Stimulated activated CD8-positive, alpha-beta memory T cell treated with anti-CD3 and anti-CD28 coated beads, Interleukin-4, amount 100 ng/mL, for 1 hour (primary cell): ENCODE measurements around the gene LRRC15.

Source experiments
- DNase-seq, 2 donors: peaks; one replicate each; pipeline ENCODE4 v3.0.0-alpha.2; 2020; ENCODE audit warnings: low read depth in 2 of 2, low spot score in 1 of 2

The LRRC15 gene

DNA sequence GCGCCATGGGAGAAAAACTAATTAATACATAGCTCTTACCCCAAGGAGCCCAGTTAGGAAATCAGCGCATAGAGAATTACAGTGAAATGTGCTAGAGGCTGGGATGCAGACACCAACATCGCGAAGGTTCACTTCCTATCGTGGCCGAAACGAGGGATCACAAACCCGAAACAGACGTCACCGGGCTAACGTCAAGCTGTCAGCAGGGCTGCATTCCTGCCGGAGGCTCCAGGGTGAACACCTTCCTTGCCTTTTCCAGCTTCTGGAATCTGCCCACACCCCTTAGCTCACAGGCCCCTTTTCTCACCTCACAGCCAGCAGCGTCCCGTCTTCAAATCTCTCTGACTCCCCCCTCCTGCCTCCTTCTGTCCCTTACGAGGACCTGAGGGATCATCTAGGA is 16.5 kb upstream of the LRRC15 start:
- no peak for DNase-seq

DNA sequence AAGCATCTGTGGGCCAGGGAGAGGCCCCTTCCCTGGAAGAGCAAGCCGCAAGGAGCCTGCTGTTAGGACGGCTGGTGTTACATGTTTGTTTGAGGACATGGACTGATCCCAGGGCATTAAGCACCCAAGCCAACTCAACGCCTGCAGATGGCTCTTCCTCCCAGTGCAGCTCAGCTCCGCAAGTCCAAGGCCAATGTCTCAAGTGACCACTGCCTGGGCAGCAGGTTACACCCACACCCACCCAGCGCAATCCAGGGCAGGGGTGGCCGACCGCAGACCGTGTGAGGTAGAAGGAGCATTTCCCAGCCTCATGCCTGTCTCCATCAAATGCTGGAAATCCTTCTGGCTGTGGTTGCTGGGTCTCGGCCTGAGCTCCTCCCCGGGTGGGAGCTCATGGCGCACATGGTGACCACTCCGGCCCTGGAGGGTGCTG is 15.0 kb upstream of the LRRC15 start:
- DNase-seq = no peak

DNA sequence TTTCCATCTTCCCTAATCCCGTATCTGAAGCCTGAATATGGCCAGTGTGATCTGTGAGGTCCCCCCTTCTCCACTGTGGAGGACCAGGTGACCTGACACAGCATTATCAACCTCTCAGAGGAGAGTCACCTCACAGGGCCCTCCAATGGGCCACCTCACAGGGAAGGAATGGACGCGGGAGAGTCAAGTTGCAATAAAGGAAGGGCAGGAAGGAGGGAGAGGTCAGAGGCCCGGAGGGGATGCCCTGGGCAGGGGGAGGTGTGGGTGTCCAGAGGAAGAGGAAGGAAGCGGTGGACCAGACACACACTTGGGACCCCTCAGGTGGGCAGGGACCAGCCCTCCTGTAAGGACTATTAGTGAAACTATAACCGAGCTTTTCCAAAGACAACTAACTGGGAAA is 14.6 kb upstream of the LRRC15 start:
- DNase-seq = no peak

DNA sequence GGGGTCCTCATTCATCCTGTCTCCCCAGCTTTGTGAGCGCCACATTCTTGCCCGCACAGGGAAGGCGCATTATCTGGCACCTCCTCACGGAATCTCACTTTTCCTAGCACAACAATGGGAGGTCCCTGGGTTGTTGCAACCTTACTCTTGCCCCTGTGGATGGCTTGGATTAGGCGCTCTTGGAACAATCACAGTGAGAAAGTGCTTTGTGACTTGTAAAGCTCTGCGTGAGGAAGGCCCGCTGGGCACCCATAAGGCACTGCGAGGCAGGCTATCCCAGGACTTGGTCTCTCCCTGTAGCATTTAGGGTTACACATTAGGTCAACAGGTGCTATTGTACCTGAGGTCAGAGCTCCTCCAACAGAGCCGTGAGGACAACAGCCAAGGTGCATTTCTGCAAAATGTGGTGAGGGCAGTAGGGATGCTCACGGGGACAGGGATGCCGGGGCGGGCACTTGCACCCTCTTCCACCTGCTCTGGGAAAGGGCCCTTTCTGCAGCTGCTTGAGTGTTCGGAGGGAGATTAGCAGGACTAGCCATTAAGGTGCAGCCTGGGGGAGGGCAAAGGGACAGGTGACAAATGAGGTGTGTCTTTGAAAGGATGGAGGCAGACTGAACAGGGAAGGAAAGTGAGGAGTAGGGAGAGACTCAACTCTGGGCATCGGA is 13.9 kb upstream of the LRRC15 start:
- DNase-seq = no peak

DNA sequence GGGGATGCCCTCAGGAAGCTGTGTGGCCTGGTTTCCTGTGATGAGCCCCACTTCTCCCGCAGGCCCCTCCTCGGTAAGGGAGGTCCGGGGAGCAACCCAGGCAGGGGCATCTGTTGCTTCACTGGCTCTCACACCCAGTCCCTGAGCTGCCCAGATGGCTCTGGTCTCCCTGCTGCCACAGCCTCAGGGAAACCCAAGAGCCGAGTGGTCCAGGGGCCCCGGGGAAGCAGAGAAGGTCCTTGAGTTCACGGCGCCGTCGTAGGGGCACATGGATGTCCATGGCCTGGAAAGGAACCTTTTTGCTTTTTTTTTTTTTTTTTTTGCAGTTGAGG is 13.3 kb upstream of the LRRC15 start:
- DNase-seq = no peak

DNA sequence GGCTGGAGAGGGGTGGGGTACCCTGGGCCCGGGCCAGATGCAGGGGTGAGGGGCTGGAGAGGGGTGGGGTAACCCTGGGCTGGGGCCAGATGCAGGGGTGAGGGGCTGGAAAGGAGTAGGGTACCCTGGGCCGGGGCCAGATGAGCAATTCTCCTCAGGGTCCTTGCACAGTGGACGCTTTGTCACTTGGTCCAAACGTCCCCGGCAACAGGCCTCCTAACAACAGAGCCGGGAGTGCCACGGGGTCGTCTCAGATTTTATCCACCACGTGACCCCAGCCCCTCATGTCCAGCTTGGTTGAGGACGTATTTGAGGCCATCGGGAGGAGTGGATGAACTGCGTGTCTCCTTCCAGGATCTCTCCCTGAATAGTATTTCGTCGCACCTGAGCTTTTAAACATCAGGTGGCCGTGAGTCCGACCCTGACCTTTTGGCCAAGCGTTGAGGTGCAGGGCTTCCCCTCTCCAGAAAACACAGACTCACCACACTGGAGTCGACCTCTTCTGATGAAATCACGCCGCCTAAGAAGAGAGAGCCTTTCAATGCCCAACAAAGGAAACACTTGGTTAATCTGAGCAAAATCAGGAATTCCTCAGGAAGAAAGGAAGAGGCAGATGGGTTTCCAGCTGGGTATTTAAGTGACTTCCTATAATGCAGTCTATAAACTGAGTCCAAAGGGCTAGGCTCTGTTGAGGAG is 12.8 kb upstream of the LRRC15 start:
- DNase-seq = no peak

DNA sequence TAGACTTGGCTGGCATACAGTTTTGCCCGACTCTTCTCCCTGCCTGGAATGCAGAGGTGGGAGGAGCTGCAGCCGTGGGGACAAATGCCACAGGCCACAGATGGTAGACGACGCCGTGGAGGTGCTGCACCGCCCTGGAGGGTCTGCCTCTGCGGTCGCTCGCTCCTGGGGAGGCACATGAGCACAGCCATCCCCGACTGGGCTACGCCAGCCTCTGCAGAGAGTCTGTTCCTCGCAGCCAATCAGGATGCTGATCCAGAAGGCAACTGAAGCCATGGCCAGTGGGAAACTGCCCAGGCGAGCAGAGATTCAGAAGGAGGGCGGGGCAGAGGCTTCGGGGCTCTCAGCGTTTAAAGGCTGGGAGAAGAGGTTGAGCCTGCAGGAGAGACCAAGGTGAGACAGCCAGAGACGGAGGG is 11.9 kb upstream of the LRRC15 start:
- no peak for DNase-seq

DNA sequence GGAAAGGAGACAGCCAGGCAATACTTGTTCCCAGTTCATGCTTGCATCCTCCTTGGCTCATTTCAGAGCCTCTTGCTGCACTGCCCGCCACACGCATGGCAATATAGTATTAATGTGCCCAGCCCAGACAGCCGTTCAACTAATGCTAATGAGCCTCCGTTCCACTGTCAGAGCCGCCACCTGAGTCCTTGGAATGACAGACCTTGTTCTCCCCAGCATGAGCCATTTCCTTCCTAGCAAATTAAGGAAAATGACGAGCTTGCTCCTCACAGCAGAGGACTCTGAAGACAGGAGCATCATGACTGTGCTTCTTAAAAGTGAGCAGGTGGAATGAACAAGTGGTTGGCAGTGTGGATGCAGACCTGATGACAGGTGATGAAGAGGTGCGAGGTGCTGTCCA is 10.8 kb upstream of the LRRC15 start:
- no peak for DNase-seq

DNA sequence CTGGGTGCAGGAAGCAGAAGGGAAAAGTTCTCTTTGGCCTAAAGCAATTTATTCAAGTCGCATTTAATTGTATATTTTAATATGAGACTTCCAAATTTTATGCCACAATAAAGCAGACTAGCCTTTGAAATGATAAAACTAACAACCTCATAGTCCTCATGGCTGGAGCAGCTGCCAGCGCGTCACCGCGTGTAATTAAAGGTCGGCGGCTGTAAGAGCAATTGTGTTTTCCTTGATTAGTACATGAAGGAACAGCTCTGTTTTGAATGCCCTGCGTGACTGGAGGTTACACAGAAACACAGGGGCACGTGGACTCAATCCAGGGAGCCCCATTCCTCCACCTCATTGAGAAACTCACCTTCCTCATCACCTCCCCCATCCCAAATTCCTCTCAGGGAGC is 10.1 kb upstream of the LRRC15 start:
- DNase-seq = no peak

DNA sequence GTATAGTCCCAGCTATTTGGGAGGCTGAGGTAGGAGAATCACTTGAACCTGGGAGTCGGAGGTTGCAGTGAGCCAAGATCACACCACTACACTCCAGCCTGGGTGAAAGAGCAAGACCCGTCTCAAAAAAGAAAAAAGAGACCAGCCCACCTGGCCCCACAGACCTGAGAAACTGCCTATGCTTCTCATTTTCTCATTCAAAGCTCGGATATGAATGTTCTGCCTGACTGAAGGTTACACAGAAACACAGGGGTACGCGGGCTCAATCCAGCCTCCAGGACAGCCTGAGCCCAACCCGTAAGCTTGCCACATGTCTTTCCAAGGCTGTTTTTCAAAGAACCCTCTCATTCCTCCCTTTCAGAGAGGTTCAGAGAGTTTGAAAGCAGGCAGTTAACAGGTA is 9.7 kb upstream of the LRRC15 start:
- no peak for DNase-seq

DNA sequence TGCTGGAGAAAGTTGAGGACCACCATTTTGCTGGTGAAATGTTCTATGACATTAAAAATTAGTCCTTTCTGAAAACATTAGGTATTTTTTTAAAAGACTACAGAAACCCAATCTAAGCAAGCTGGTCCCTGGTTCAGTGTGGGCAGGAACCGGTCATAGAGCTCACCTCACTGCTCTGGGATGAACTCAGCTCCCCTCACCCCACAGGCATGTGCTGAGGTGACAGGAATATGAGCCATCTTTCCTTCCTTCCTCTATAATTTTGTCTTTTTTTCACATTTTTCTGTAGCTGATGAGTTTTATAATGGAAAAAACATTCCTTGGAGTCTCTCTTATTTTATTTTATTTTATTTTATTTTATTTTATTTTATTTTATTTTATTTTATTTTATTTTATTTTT is 8.2 kb upstream of the LRRC15 start:
- DNase-seq = no peak

DNA sequence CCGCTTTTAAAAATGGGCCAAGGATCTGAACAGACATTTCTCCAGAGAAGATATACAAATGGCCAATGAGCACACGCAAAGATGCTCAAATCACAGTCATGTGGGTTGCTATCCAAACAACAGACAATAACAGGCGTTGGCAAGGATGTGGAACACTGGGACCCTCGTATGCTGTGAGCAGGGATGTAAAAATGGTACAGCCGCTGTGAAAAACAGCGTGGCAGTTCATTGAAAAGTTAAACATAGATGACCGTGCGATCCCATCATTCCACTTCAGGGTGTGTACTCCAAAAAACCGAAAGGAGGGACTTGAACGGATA is 6.7 kb upstream of the LRRC15 start:
- no peak for DNase-seq

DNA sequence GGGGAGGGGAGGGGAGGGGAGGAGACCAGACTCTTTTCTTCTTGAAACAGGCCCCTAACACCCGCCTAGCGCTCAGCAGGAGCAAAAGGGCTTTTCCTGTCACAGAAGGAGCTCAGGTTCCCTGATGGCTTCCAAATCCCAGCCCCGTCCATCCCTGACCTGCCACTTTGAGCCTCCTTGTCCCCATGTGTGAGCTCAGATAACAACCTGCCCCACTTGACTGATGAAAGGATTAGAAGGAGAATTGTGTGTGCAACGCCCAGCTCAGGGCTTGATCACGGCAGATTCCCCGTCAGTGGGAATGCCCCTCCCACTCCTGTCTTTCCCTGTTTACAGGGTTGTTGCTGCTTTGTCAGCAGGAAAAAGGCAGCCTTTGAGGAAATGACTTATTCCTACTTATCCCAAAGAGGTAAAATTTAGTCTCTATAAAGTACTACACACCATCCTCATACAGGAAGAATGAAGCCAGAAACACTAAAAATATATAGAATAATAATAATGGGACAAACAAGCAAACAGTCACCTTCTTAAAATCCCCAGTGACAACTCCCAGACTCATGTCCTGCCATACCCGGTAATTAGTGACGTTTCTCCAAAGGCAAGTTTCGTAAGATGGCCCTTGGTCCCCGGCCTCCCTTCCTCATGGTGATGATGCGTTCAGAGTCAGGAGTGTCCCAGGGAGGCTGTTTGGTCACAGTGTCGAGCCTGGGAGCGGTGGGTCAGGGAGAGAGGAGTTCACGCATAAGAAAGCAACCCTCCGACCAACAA is 6.1 kb upstream of the LRRC15 start:
- DNase-seq = no peak

DNA sequence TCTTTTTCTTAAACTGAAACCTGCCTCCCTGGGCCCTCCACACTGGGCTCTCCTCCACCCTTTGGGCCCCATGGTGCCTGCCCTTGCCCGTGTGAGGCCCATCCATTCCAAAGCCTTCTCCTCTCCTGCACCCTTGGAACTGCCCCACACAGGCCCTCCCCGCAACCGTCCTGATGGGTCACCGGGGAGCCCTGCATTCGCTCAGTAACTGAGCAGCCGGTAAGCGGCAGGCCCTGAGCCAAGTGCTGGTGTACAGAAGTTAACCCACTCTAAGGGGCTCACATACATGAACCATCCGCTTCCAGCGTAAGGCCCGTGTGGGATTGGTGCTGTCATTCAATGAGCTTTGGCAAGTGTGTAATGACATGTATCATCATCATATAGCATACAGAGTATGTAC is 5.4 kb upstream of the LRRC15 start:
- DNase-seq = no peak

DNA sequence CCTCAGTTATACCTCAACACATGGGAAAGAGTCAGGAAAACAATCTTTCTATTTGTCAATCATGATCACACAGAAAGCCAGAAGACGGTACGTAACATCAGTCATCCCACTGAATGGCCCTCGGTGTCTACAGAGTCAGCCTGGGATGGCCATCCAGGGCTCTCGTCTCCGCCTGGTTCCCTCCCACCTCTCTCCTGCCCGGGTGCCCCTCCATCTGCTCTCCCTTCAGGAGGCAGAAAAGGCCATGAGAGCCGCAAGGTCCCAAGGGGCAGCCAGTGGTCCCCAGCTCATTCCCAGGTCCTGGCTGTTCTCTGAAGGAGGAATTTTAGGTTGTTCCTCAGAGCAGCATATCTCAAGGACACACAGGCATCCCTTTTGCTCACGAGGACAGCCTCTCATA is 4.4 kb upstream of the LRRC15 start:
- DNase-seq = no peak

DNA sequence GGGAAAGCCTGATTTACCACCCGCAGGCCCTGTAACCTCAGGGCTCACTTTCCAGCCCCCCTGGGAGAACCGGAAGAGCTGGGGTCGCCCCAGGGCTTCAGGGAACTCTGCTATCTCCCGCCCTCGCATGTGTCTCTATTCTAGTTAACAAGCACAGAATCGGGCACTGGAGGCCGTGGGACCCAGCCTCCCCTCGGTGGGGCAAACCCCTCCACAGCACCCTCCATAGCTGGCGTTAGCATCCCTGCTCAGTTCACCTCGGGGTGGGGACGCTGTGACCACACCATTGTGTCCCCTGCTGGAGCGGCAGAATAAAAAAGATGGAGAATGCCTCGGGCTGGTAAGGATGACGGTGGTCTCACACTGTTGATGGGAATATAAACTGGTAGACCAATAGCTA is 3.5 kb upstream of the LRRC15 start:
- DNase-seq = no peak

DNA sequence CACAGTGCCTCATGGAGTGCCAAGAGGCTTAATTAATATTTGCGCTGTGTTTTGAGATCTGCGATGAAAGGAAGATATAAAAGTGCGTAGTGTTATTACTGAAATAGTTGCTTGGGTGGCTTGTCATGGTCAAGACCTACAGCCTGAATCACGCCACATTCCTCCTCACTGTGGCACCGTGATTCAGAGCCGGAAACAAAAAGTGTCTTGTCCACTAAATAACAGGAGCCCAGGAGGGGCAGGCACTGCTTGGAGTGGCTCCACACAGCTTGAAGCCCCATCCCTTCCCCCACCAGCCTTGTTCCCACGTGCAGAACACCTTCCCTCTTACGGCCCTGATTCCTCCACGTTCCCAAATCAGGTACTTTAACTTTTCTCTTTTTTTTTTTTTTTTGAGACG is 1.2 kb upstream of the LRRC15 start:
- DNase-seq = no peak

DNA sequence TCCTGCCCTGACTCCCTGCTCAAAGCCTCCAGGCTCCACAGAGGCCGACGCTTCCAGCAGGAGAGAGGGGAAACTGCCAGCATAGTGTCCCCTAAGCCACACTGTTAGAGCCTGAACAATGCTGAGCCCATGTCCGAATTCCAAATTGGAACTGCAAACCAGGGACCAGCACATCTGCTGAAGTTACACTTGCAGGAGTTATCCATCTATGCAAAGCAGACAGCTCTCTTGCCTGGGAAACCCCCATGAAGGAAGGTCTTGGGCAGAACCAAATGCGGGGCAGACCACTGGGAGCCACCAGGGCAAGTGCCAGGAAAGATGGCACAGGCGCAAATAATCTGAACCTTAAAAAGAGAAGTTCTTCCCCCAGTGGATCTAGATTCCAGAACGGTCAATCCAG is 625 bp downstream of the LRRC15 start:
- DNase-seq = no peak

DNA sequence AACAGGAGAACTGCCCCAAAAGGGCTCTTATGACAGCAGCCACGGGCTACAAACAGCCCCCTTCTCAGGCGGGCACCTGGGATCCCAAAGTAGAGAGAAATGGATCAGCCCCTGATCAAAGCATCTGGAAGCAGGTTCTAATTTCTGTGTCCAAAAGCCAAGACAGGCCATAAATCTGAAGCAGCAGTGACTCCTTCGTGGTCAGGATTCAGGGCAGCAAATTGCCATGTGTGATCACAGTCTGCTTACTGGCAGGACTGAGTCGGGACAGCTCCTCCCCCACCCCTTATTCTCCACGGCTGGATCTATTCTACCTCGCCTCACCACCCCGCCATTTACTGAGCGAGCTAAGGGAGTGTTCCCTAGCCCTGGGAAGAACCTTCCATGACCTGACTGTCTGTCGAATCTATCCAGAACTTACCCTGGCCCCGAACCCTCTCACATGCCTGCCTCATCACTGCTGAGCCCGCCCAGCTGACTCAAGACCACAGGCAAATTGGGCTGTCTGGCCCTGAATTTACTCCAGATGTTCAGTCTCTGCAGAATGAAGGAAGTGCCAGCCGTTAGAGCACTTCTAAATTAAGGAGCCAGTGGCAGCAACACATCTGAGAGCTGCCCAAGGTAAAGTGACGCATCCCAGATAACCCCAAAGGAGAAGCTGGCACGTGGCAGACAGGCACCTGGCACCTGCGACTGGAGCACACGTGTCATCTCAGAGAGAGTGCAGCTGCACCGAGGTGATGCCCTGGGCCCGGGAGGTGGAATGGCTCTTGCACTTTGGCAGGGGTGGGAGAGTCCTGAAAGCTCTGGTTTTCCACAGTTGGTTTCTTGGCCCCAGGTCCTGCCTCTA is 1.3 kb downstream of the LRRC15 start:
- no peak for DNase-seq

DNA sequence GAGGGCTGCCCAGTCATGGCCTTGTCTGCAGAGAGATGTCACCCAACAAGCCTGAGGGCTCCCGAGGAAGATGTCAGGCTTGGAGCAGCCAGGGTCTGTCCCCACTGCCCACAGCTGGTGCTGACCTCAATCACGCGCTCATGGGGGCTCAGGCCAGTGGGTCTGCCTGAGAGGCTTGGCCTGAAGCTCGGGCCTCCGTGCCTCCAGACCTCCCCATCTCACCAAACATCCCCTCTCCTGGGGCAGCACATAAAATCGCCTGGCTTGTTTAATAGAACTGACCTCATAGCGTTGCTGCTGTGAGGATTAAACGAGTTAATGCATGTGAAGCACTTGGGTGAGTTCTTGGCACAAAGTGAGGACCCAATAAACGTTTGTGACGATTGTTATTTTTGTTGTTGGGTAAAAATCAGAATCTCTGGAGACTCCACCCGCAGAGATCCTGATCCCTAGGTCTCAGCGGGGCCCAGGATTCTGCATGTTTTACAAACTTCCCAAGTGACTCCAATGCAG is 3.5 kb downstream of the LRRC15 start:
- no peak for DNase-seq

DNA sequence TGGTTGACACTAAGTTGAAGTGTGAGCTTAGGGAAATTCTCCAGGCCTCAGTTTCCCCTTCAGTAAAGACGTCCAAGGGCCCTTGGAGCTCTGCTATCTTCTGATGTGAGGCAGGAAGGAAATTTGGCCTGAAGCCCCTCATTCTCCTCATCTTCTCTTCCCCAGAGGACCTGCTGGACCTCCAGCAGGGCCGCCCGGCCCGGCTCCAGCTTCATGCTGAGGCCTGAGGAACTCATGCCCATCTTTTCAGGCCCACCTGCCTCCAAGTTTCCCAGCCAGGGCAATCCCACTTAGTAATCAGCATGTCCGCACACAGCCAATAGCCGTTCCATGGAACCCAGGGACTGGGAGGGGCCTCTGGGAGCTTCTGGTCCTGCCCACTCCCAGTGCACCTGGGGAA is 4.0 kb downstream of the LRRC15 start:
- no peak for DNase-seq
